K562 (cell line): Measurements from ENCODE around the gene MTREX. TPM values are rescaled to one million over a fixed set of nuclear protein-coding genes. Genes with fewer than 3 reads are reported as not detected.
A peak's percentile ranks its signal among the peaks of the same experiment; 100 is the strongest.

ENCODE experiments used
- ATAC-seq: fragments of 200-7000 bp; cut with Tn5 transposase; 3 replicates; pipeline ENCODE4 v1.9.1; 2020; ENCODE audit warnings: moderate library complexity
- BruUV-seq: library from RNA; stranded (reverse); fragments of 400-500 nt; replicated peaks from 2 replicates; lab custom pipeline; 2021; lab: Mats Ljungman, UMichigan
- CTCF ChIA-PET: fragments of 300-600 bp; formaldehyde crosslinking; extraction: SDS; loops from one replicate; lab custom pipeline; 2021; ENCODE audit warnings: low intra/inter-chr PET ratio; lab: Yijun Ruan, JAX
- POLR2A ChIA-PET: fragments of 300-600, 350-650 bp; sonication (Branson Sonifier 250); formaldehyde crosslinking; extraction: SDS; loops from one replicate; lab custom pipeline; 2021; ENCODE audit warnings: antibody characterized with exemption, inconsistent platforms; lab: Yijun Ruan, JAX
- DNase-seq, 4 experiments: peaks; one replicate each; pipeline versions ENCODE4 v3.0.0 to v3.0.0-alpha.2; 2011 to 2018; ENCODE audit warnings: low spot score in 3 of 4, mixed read lengths in 3 of 4; ENCODE audit errors: extremely low read depth in 1 of 4
- FAIRE-seq: peaks from 2 replicates; lab custom pipeline; 2011; peaks lifted over from hg19 to GRCh38; lab: Jason Lieb, UNC
- H2AFZ ChIP-seq: 2 replicates; pipeline ENCODE4 v1.6.0; 2011; ENCODE audit warnings: low read depth, low read length, control low read depth, inconsistent platforms
- H3K27ac ChIP-seq: fragments of 200-600 bp; 3 replicates; pipeline ENCODE4 v1.8.0; 2011; ENCODE audit warnings: low read depth, mild to moderate bottlenecking, control low read depth, inconsistent platforms, low read length, moderate library complexity, mixed read lengths; ENCODE audit errors: extremely low read depth
- H3K27me3 ChIP-seq, 2 experiments: fragments of 300-600 bp in 1 of 2; 2 replicates in 1 of 2; 3 replicates in 1 of 2; pipeline versions ENCODE4 v1.6.0 to v1.8.0; 2011; ENCODE audit warnings: inconsistent platforms in 2 of 2, low read length in 2 of 2, mild to moderate bottlenecking in 1 of 2, mixed read lengths in 1 of 2, moderate library complexity in 1 of 2; ENCODE audit not compliant: control insufficient read depth in 2 of 2, insufficient read depth in 2 of 2
- H3K36me3 ChIP-seq: fragments of 300-600 bp; 3 replicates; pipeline ENCODE4 v1.8.0; 2011; ENCODE audit warnings: mild to moderate bottlenecking, low read length, inconsistent platforms; ENCODE audit not compliant: control insufficient read depth, insufficient read depth
- H3K4me1 ChIP-seq, 2 experiments: fragments of 200-600 bp in 1 of 2; replicated peaks in 1 of 2; 2 replicates in 1 of 2; 3 replicates in 1 of 2; pipeline versions ENCODE4 v1.5.1 to v1.8.0; 2011; ENCODE audit warnings: inconsistent platforms in 2 of 2, low read length in 2 of 2, mild to moderate bottlenecking in 1 of 2, mixed read lengths in 1 of 2, moderate library complexity in 1 of 2; ENCODE audit not compliant: control insufficient read depth in 2 of 2, insufficient read depth in 2 of 2
- H3K4me2 ChIP-seq: 2 replicates; pipeline ENCODE4 v1.6.1; 2011; ENCODE audit warnings: low read length, control low read depth, inconsistent platforms, mixed read lengths; ENCODE audit not compliant: insufficient read depth
- H3K4me3 ChIP-seq: fragments of 200-600 bp; sonication (generic), shearing (Covaris generic); 2 replicates; pipeline ENCODE4 v1.5.1; 2016; ENCODE audit warnings: control low read depth, inconsistent platforms
- H3K79me2 ChIP-seq: fragments of 200-600 bp; 3 replicates; pipeline ENCODE4 v1.8.0; 2011; ENCODE audit warnings: low read length, inconsistent platforms; ENCODE audit not compliant: control insufficient read depth, insufficient read depth
- H3K9ac ChIP-seq, 2 experiments: 2 replicates each; pipeline versions ENCODE4 v1.6.0 to v1.6.1; 2011; ENCODE audit warnings: low read depth in 2 of 2, low read length in 2 of 2, control low read depth in 1 of 2, inconsistent platforms in 1 of 2, mild to moderate bottlenecking in 1 of 2, mixed read lengths in 1 of 2; ENCODE audit not compliant: insufficient read depth in 1 of 2
- H3K9me1 ChIP-seq: one replicate; pipeline ENCODE4 v1.6.0; 2011; ENCODE audit warnings: inconsistent platforms, mild to moderate bottlenecking, low read length, moderate library complexity; ENCODE audit not compliant: control insufficient read depth, insufficient read depth
- H3K9me3 ChIP-seq: replicated peaks from 2 replicates; pipeline ENCODE4 v1.5.1; 2011; ENCODE audit warnings: low read depth, low read length, inconsistent platforms; ENCODE audit not compliant: control insufficient read depth, insufficient read depth
- H4K20me1 ChIP-seq: replicated peaks from 2 replicates; pipeline ENCODE4 v1.6.1; 2011; ENCODE audit warnings: low read length, inconsistent platforms, mixed read lengths; ENCODE audit not compliant: control insufficient read depth, insufficient read depth
- CBFA2T3 ChIP-seq: fragments of 450-650 bp; IDR thresholded peaks from 2 replicates; pipeline ENCODE4 v1.6.1; 2017
- MXD1 ChIP-seq: fragments of 250-450 bp; sonication (Bioruptor Pico); IDR thresholded peaks from 2 replicates; pipeline ENCODE4 v1.8.0; 2021; ENCODE audit warnings: borderline replicate concordance, mild to moderate bottlenecking, moderate library complexity; ENCODE audit not compliant: poor library complexity, severe bottlenecking
- TCF3 ChIP-seq: sonication (generic); formaldehyde crosslinking; IDR thresholded peaks from 2 replicates; pipeline ENCODE4 v1.4.0; 2020; ENCODE audit warnings: mild to moderate bottlenecking, missing genetic modification reagents
- ZNF316 ChIP-seq: fragments of 450-650 bp; IDR thresholded peaks from 2 replicates; pipeline ENCODE4 v1.6.1; 2016
- WGBS: fragments of 100-300 bp; shearing (Covaris generic); methylation state at CpG from one replicate; pipeline ENCODE4 v1.1.6; 2016; ENCODE audit warnings: low coverage, mixed read lengths; ENCODE audit not compliant: insufficient coverage; ENCODE audit errors: missing lambda C conversion rate; 5-methylcytosine and 5-hydroxymethylcytosine counted together
- in situ Hi-C: fragments of 300-500 bp; cut with MboI; formaldehyde crosslinking; loops from 4 replicates; pipeline ENCODE4 v1.15.0; 2018; ENCODE audit warnings: inconsistent platforms, mixed read lengths
- intact Hi-C: fragments of 100-400 bp; cut with micrococcal nuclease; formaldehyde crosslinking; loops from 2 replicates; pipeline ENCODE4 v1.14.2; 2022
- polyA plus RNA-seq, 8 experiments: library from polyadenylated mRNA; depleted of rRNA in 4 of 8; stranded (reverse) in 5 of 8; unstranded in 3 of 8; fragments of >200 nt; fragmentation: Nextera tagmentation in 2 of 8; fragmentation: Illumina TruSeq in 1 of 8; extraction: Ambion mirVana in 2 of 8; extraction: Trizol in 1 of 8; gene quantifications; 2 replicates each; pipeline versions ENCODE4 v1.2.1 to v1.2.3, GENCODE V29; 2011 to 2014; ENCODE audit warnings: inconsistent platforms in 1 of 8, missing spikeins in 1 of 8
- total RNA-seq, 7 experiments: library from RNA; depleted of rRNA in 6 of 7; stranded (reverse); fragments of >200 nt in 6 of 7; fragmentation: Illumina TruSeq in 2 of 7; extraction: Trizol in 2 of 7; gene quantifications; 2 replicates each; pipeline versions ENCODE4 v1.2.1 to v1.2.3, GENCODE V29; 2011 to 2021; ENCODE audit warnings: low replicate concordance in 1 of 7

Gene MTREX
- total and polyA plus RNA-seq, 9 of the 15 experiments (the other 6 are each of a cell fraction or from before 2014, with no cell fraction given), result 52.9 to 193 (median 150) TPM

- Histone ChIP-seq H3K79me2 (no peaks in the 10 kb centered on the region), H3K9me3 (no peaks in the 10 kb centered on the region), H3K9ac (no peak overlapping the region), H3K4me1 (no peaks in the 10 kb centered on the region), H2AFZ (no peak overlapping the region), H3K4me3 (no peak overlapping the region), H3K9me1 (no peaks in the 10 kb centered on the region), H3K36me3 (peaks cover 73% of the 10 kb centered on the region), H4K20me1 (no peaks in the 10 kb centered on the region), H3K27me3 (no peaks in the 10 kb centered on the region), H3K4me2 (no peak overlapping the region), H3K27ac (no peak overlapping the region)
- intact Hi-C loops, result no loop called here
- 50% methylated on average over 1 of the region's 1 CpG for WGBS
- no peak for TF ChIP-seq MXD1 (CRISPR knock-in tag)
- TF ChIP-seq TCF3 (CRISPR knock-in tag), result peak; percentile 49; the same call in 1 of the 2 replicates
- CTCF ChIA-PET, result no interaction called here
- no peak for DNase-seq
- no TSS peak for BruUV-seq
- in situ Hi-C loops, result no loop called here
- no peak for FAIRE-seq
- POLR2A ChIA-PET, result interaction anchor here (1.2 kb wide), 1 partner anchor 118 kb away, joined by 3 read pairs; no protein-coding TSS in a partner anchor
- ATAC-seq, result no peak
These were observed 21.3 kb upstream of the MTREX start for GRCh38 chr5:55286411-55286933.

- Histone ChIP-seq H3K4me2 (no peak overlapping the region), H2AFZ (no peak overlapping the region), H3K9me3 (no peaks in the 10 kb centered on the region), H3K4me3 (no peak overlapping the region), H3K4me1 (no peaks in the 10 kb centered on the region), H3K79me2 (no peaks in the 10 kb centered on the region), H3K9ac (no peak overlapping the region)
- ChIA-PET POLR2A (interaction anchor here (0.8 kb wide), 1 partner anchor 12 kb away, joined by 3 read pairs; no protein-coding TSS in a partner anchor), CTCF (no interaction called here)
- BruUV-seq, result no TSS peak
- in situ Hi-C loops, result no loop called here
- FAIRE-seq (no peak), DNase-seq (no peak)
- no peak for TF ChIP-seq CBFA2T3
- TF ChIP-seq ZNF316, result peak; percentile 56
- TF ChIP-seq, all 486 proteins: peak for 1
- Histone ChIP-seq H3K27ac (no peak overlapping the region), H4K20me1 (no peaks in the 10 kb centered on the region), H3K27me3 (no peaks in the 10 kb centered on the region), H3K9me1 (no peaks in the 10 kb centered on the region), H3K36me3 (peaks cover 79% of the 10 kb centered on the region)
- no peak for ATAC-seq
- intact Hi-C loops, result no loop called here
These were observed 18.0 kb upstream of the MTREX start for GRCh38 chr5:55289808-55290207.
